Aorta (tissue), 5 donors: ENCODE results near the gene GRID2. TPM values are rescaled to one million over a fixed set of nuclear protein-coding genes. Genes with fewer than 3 reads are reported as not detected.

Experiments used
- ATAC-seq: fragments of 200-7000 bp; cut with Tn5 transposase; one replicate; pipeline ENCODE4 v1.9.1; 2022; ENCODE audit warnings: moderate library complexity; ENCODE audit not compliant: low FRiP score
- DNase-seq, 2 donors: peaks; one replicate each; pipeline ENCODE4 v3.0.0-alpha.2; 2020
- H3K27ac ChIP-seq, 2 donors: one replicate each; pipeline ENCODE4 v1.5.1; 2013; ENCODE audit warnings: low read length in 2 of 2, mild to moderate bottlenecking in 2 of 2, moderate library complexity in 2 of 2, control low read depth in 1 of 2, inconsistent platforms in 1 of 2, low read depth in 1 of 2
- H3K27me3 ChIP-seq, 2 donors: one replicate each; pipeline ENCODE4 v1.6.1; 2013; ENCODE audit warnings: control low read depth in 1 of 2, low read length in 1 of 2, mild to moderate bottlenecking in 1 of 2, moderate library complexity in 1 of 2; ENCODE audit not compliant: insufficient read depth in 2 of 2, control insufficient read depth in 1 of 2
- H3K36me3 ChIP-seq, 2 donors: one replicate each; pipeline ENCODE4 v1.6.1; 2013; ENCODE audit warnings: control low read depth in 1 of 2, low read length in 1 of 2, mild to moderate bottlenecking in 1 of 2; ENCODE audit not compliant: insufficient read depth in 2 of 2, control insufficient read depth in 1 of 2
- H3K4me1 ChIP-seq, 2 donors: one replicate each; pipeline ENCODE4 v1.6.1; 2013; ENCODE audit warnings: low read length in 2 of 2, control low read depth in 1 of 2, mild to moderate bottlenecking in 1 of 2, moderate library complexity in 1 of 2; ENCODE audit not compliant: insufficient read depth in 2 of 2, control insufficient read depth in 1 of 2
- H3K4me3 ChIP-seq, 2 donors: one replicate each; pipeline ENCODE4 v1.5.1; 2013; ENCODE audit warnings: low read length in 2 of 2, control low read depth in 1 of 2, mild to moderate bottlenecking in 1 of 2
- H3K9me3 ChIP-seq: one replicate; pipeline ENCODE4 v1.6.1; 2013; ENCODE audit warnings: mild to moderate bottlenecking, low read length; ENCODE audit not compliant: control insufficient read depth
- WGBS, 2 donors: extraction: QIAGEN DNeasy Blood & Tissue Kit; methylation state at CpG; one replicate each; pipeline ENCODE4 v1.1.7; 2013; 5-methylcytosine and 5-hydroxymethylcytosine counted together
- intact Hi-C, 2 donors: fragments of 100-400 bp; cut with DNase I; formaldehyde crosslinking; loops; one replicate each; pipeline versions ENCODE4 v1.14.2 to v1.15.0; 2022
- long read RNA-seq, 2 donors: library from polyadenylated mRNA; unstranded; transcript quantifications; one replicate each; pipeline ENCODE4 v2.0.0, GENCODE V29; 2020 to 2021
- polyA plus RNA-seq, 2 donors: library from polyadenylated mRNA; stranded (reverse); fragments of 200-250 nt; gene quantifications; one replicate each; pipeline ENCODE4 v1.2.3, GENCODE V29; 2013
- total RNA-seq, 2 donors: library from RNA; stranded (reverse); fragmentation: NEBNext Ultra II Directional; extraction: Animal tissue kit (Norgen Biotek cat#: 25700); gene quantifications; one replicate each; pipeline ENCODE4 v1.2.1, GENCODE V29; 2021
- donor health status: healthy with polysubstance abuse.
- donor health status: Bipolar disorder and iron deficiency.
- donor health status: DM: no; HTN: no; CAD: no.
- donor health status: DM: no; HTN: no; CAD: no.
- donor health status: DM: yes; HTN: yes; CAD: no.

GRID2 gene
- total RNA-seq (under 1 TPM; 0.13 to 0.18 TPM), polyA plus RNA-seq (not detected)
- long read RNA-seq, donor 1, result 0 reads
- long read RNA-seq, donor 2, result 0 reads

GRCh38 chr4:92303621-92304027 lies at the start of gene GRID2:
GRID2 (plus strand) TSS chr4:92303966.
- intact Hi-C loops, result no loop called here
- Histone ChIP-seq H3K4me3 (peak within 1 kb of the TSS in 1 of 2 donors; percentile 62), H3K36me3 (no peaks in the 10 kb centered on the region), H3K9me3 (no peaks in the 10 kb centered on the region), H3K27me3 (no peaks in the 10 kb centered on the region), H3K4me1 (no peaks in the 10 kb centered on the region), H3K27ac (no peak within 1 kb of the TSS)
- 0 to 1% methylated on average over 29 of the region's 29 CpGs for WGBS, 2 donors
- DNase-seq (peak; percentile 19 to 72), ATAC-seq (peak; percentile 13)

- Histone ChIP-seq H3K27ac (no peak overlapping the region), H3K36me3 (no peaks in the 10 kb centered on the region), H3K9me3 (peaks cover 8% of the 10 kb centered on the region), H3K27me3 (no peaks in the 10 kb centered on the region), H3K4me1 (no peaks in the 10 kb centered on the region), H3K4me3 (no peak overlapping the region)
- ATAC-seq, result no peak
- WGBS, 2 donors, result 93 to 95% methylated on average over 4 of the region's 4 CpGs
- no peak for DNase-seq
- intact Hi-C loops, result no loop called here
Measured at GRCh38 chr4:92253986-92254671, 49.6 kb upstream of the GRID2 start.

GRCh38 chr4:92254767-92255442 lies 48.9 kb upstream of the GRID2 start:
- no peak for ATAC-seq
- WGBS, 2 donors, result 94 to 95% methylated on average over 8 of the region's 8 CpGs

GRCh38 chr4:92255920-92256244 lies 47.9 kb upstream of the GRID2 start:
- ATAC-seq (no peak), DNase-seq (no peak)
- intact Hi-C loops, result no loop called here
- Histone ChIP-seq H3K4me1 (no peaks in the 10 kb centered on the region), H3K4me3 (no peak overlapping the region), H3K9me3 (peaks cover 8% of the 10 kb centered on the region), H3K36me3 (no peaks in the 10 kb centered on the region), H3K27ac (no peak overlapping the region), H3K27me3 (no peaks in the 10 kb centered on the region)
- 95 to 98% methylated on average over 1 of the region's 1 CpG for WGBS, 2 donors

More at GRCh38 chr4:92254767-92255442, 48.9 kb upstream of the GRID2 start:
- no peaks in the 10 kb centered on the region for H3K27me3 ChIP-seq
- intact Hi-C loops, result no loop called here
- no peak for DNase-seq
- H3K4me3 ChIP-seq, result no peak overlapping the region
- peaks cover 8% of the 10 kb centered on the region for H3K9me3 ChIP-seq
- no peak overlapping the region for H3K27ac ChIP-seq
- H3K4me1 ChIP-seq, result no peaks in the 10 kb centered on the region
- no peaks in the 10 kb centered on the region for H3K36me3 ChIP-seq

GRCh38 chr4:92257931-92258857 lies 45.6 kb upstream of the GRID2 start:
- intact Hi-C loops, result no loop called here
- 34 to 39% methylated on average over 1 of the region's 1 CpG for WGBS, 2 donors
- ATAC-seq, result no peak
- H3K36me3 ChIP-seq, result no peaks in the 10 kb centered on the region
- H3K4me3 ChIP-seq, result no peak overlapping the region
- no peak for DNase-seq
- no peaks in the 10 kb centered on the region for H3K4me1 ChIP-seq
- H3K27me3 ChIP-seq, result no peaks in the 10 kb centered on the region
- no peak overlapping the region for H3K27ac ChIP-seq
- H3K9me3 ChIP-seq, result peaks cover 8% of the 10 kb centered on the region

GRCh38 chr4:92261256-92261655 lies 42.5 kb upstream of the GRID2 start:
- Histone ChIP-seq H3K9me3 (peaks cover 4% of the 10 kb centered on the region), H3K4me3 (no peak overlapping the region), H3K27ac (no peak overlapping the region), H3K36me3 (no peaks in the 10 kb centered on the region), H3K4me1 (no peaks in the 10 kb centered on the region), H3K27me3 (no peaks in the 10 kb centered on the region)
- no peak for ATAC-seq
- 45 to 52% methylated on average over 2 of the region's 2 CpGs for WGBS, 2 donors
- DNase-seq, result no peak
- intact Hi-C loops, result no loop called here

GRCh38 chr4:92262371-92262770 lies 41.4 kb upstream of the GRID2 start:
- intact Hi-C loops, result no loop called here
- Histone ChIP-seq H3K9me3 (no peaks in the 10 kb centered on the region), H3K4me1 (no peaks in the 10 kb centered on the region), H3K36me3 (no peaks in the 10 kb centered on the region), H3K27me3 (no peaks in the 10 kb centered on the region), H3K4me3 (no peak overlapping the region), H3K27ac (no peak overlapping the region)
- ATAC-seq, result no peak
- no peak for DNase-seq
- 86 to 90% methylated on average over 2 of the region's 2 CpGs for WGBS, 2 donors

GRCh38 chr4:92263010-92263409 lies 40.8 kb upstream of the GRID2 start:
- H3K27ac ChIP-seq, result no peak overlapping the region
- DNase-seq, result no peak
- intact Hi-C loops, result no loop called here
- no peaks in the 10 kb centered on the region for H3K4me1 ChIP-seq
- no peaks in the 10 kb centered on the region for H3K36me3 ChIP-seq
- WGBS, 2 donors, result 95 to 96% methylated on average over 2 of the region's 2 CpGs
- no peak overlapping the region for H3K4me3 ChIP-seq
- ATAC-seq, result no peak
- no peaks in the 10 kb centered on the region for H3K27me3 ChIP-seq
- no peaks in the 10 kb centered on the region for H3K9me3 ChIP-seq
